Measurements from ENCODE around the gene GABRB2.

The GABRB2 gene

GRCh38 chr5:161471211-161471950 lies 75.1 kb downstream of the GABRB2 start:
- no peak for DNase-seq

- no peak for DNase-seq
Observed at GRCh38 chr5:161467703-161468102, 78.8 kb downstream of the GABRB2 start.

- peak in 1 of 14 donors; percentile 23 for DNase-seq
Observed at GRCh38 chr5:161460741-161461140, 85.8 kb downstream of the GABRB2 start.

GRCh38 chr5:161446655-161447054 lies 99.9 kb downstream of the GABRB2 start:
- DNase-seq = no peak

- DNase-seq = peak in 1 of 14 donors; percentile 82
Observed at GRCh38 chr5:161442471-161442870, 104.1 kb downstream of the GABRB2 start.

GRCh38 chr5:161432798-161433197 lies 113.7 kb downstream of the GABRB2 start:
- DNase-seq = no peak

- no peak for DNase-seq
Observed at GRCh38 chr5:161431963-161432362, 114.6 kb downstream of the GABRB2 start.

- DNase-seq = no peak
Observed at GRCh38 chr5:161421067-161421466, 125.5 kb downstream of the GABRB2 start.

GRCh38 chr5:161420521-161420920 lies 126.0 kb downstream of the GABRB2 start:
- DNase-seq = peak in 1 of 14 donors; percentile 88

GRCh38 chr5:161414896-161415295 lies 131.6 kb downstream of the GABRB2 start:
- no peak for DNase-seq

GRCh38 chr5:161414037-161414436 lies 132.5 kb downstream of the GABRB2 start:
- no peak for DNase-seq

GRCh38 chr5:161412792-161413191 lies 133.7 kb downstream of the GABRB2 start:
- peak in 1 of 14 donors; percentile 63 for DNase-seq

GRCh38 chr5:161411156-161411555 lies 135.4 kb downstream of the GABRB2 start:
- DNase-seq = peak in 1 of 14 donors; percentile 34

GRCh38 chr5:161410640-161411039 lies 135.9 kb downstream of the GABRB2 start:
- DNase-seq = peak in 2 of 14 donors; percentile 7 to 52

- no peak for DNase-seq
Observed at GRCh38 chr5:161409471-161409870, 137.1 kb downstream of the GABRB2 start.

GRCh38 chr5:161406880-161407279 lies 139.6 kb downstream of the GABRB2 start:
- DNase-seq = no peak

GRCh38 chr5:161403996-161404395 lies 142.5 kb downstream of the GABRB2 start:
- no peak for DNase-seq

GRCh38 chr5:161403121-161403520 lies 143.4 kb downstream of the GABRB2 start:
- DNase-seq = no peak

GRCh38 chr5:161400583-161400982 lies 145.9 kb downstream of the GABRB2 start:
- peak in 1 of 14 donors; percentile 88 for DNase-seq

- peak in 1 of 14 donors; percentile 62 for DNase-seq
Observed at GRCh38 chr5:161399996-161400562, 146.4 kb downstream of the GABRB2 start.

- no peak for DNase-seq
Observed at GRCh38 chr5:161397448-161397847, 149.1 kb downstream of the GABRB2 start.

- DNase-seq = no peak
Observed at GRCh38 chr5:161396171-161396570, 150.4 kb downstream of the GABRB2 start.

GRCh38 chr5:161391724-161392123 lies 154.8 kb downstream of the GABRB2 start:
- peak in 1 of 14 donors; percentile 43 for DNase-seq

- DNase-seq = no peak
Observed at GRCh38 chr5:161391016-161391415, 155.5 kb downstream of the GABRB2 start.

All from C1 segment of cervical spinal cord (tissue), 14 donors.